HG03095 (cell line): Measurements from ENCODE around the gene PPP1R3E.

Experiments
- ATAC-seq: cut with Tn5 transposase; IDR thresholded peaks from one replicate; pipeline ENCODE4 v1.9.1; 2021; ENCODE audit warnings: moderate library complexity; ENCODE audit not compliant: unreplicated experiment

PPP1R3E gene

DNA sequence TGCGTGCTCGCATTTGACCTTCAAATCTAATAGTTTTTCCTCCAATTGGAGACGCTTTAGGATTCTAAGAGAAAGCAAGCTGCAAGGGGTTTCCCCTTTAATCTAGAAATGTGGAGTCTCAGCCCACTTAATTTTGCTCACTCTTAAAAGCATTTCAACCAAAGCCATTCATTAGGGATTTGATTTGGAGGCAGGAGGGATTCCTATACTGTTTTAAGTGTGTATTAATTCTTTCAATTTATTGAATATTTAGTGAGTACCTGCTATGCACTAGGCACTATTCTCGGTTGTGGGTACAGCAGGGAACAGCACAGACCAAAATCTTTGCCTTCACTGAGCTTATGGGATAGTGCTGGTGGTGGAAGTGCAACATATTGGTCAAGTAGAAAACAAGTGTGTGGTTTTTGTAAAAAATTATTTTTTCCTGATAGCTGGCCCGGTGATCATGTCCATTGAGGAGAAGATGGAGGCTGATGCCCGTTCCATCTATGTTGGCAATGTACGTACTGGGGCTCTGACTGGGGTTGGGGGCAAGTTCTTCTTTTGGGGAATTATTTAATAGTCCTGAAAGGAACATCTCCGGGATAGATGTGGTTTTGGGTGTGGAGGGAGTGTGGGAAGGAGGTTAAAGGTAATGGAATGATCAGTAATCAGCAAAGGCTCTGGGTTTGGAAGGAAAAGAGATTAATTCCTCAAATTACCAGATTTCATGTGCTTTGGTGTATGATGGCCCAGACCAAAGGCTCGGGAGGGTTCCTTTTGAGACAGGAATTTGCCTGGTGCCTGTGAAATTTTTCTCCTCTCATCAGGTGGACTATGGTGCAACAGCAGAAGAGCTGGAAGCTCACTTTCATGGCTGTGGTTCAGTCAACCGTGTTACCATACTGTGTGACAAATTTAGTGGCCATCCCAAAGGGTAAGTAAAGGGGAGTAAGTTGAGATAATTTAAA, 20.2 kb upstream of the PPP1R3E start:
- no peak for ATAC-seq

DNA sequence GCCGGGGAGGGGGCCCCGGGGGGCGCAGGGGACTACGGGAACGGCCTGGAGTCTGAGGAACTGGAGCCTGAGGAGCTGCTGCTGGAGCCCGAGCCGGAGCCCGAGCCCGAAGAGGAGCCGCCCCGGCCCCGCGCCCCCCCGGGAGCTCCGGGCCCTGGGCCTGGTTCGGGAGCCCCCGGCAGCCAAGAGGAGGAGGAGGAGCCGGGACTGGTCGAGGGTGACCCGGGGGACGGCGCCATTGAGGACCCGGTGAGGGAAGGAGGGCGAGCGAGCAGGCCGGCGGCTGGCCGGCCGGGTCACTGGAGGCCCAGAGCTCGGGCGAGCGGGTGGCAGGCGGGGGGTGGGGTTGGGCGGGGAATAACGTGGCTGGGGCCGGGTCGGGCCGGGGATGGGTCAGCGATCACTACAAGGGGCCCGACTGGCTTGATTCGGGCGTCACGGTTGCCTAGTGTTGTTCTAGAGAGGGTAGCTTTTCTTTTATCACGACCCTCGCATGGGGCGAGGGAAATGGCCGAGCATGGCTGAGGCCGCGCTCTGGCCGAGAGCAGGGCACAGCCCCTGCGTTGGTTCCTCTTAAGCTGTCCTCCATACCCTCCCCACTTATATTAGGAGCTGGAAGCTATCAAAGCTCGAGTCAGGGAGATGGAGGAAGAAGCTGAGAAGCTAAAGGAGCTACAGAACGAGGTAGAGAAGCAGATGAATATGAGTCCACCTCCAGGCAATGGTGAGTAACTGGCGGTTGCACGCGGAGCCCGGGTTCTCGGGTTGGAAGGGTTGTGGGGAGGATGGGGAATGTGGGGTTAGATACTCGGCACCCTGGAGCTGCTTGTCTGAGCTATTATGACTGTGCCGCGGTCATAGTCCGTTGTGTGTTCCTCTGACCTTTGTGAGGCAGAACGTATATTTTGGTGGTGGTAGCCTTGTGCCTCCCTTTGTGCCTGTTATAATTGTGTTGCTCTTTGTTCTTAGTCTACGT, 19.2 kb upstream of the PPP1R3E start:
- peak; percentile 2 for ATAC-seq

DNA sequence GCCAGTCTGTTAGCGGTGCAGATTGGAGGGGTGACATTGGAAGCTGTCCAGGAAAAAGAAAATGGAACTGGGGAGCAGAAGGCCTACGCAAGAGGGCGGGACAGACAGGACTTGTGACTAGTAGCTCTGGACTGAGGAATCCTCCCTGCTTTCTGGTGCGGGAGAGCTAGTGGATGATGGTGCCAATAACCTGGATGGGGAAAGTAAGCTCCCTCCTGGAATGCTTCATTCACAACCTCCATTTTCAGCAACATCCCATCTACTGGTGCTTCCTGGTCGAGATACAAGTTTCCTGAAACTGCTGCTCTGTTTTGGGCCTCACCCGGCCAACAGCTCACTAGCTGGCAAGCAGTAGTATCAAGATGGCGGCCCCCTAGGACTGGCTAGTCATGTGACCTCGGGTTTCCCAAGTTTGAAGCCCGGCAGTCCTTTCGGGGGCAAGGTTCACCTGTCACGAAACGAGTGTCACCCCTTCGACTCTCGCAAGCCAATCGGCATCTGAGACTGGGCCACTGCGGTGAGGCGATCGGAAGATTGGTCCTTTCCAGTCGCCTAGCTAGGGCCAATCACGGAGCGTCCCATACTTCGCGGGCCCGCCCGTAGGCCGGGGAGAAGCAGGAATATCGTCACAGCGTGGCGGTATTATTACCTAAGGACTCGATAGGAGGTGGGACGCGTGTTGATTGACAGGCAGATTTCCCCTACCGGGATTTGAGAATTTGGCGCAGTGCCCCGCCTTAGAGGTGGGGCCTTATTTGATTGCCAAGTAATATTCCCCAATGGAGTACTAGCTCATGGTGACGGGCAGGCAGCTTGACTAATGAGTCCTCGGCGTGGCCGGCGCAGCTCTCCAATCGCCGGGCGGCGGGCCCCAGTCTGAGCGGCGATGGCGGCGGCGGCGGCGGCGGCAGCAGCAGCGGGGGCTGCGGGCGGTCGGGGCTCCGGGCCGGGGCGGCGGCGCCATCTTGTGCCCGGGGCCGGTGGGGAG, 18.2 kb upstream of the PPP1R3E start, which contains the start of gene PABPN1:
PABPN1 (plus strand) TSS at position 874 of the 988 bp plus-strand sequence; CDS start at position 887, 13 bp downstream.
- peak; percentile 89 for ATAC-seq

DNA sequence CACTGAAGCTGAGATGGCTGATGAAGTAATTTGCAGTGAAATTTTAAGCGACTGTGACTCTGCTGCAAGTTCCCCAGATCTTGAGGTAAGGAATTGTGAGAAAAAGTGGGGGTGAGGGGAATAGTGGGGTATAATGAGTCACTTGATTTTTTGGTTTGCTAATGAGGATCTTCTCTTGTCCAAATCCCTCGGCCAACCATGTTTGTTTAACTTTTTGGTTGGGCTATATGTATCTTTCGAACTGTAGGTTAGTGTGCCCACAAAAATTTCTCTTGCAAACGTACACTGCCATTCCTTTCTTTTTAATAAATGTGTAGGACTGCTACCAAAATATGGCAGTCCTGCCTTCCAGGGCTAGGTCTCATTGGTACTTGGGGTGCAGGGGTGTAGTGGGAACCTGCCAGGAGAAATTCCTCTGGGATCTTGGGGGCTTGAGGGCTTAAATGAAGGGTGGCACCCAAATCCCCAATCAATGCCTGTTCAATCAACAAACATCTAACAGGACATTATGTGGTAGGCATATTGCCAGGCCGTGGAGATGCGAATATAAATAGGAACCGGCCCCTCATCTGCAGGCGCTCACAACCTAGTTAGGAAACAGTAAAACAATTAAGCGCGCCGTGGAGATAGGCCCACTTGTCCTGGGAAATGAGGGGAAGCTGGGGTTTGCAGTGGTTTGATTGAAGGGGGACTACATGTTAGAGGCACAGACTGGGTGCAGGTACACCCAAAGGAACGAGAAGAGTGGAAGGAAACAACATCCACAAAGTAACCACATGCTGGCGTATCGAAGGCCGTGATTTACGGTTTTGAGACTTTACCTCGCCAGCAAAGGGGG, 17.3 kb upstream of the PPP1R3E start:
- no peak for ATAC-seq

DNA sequence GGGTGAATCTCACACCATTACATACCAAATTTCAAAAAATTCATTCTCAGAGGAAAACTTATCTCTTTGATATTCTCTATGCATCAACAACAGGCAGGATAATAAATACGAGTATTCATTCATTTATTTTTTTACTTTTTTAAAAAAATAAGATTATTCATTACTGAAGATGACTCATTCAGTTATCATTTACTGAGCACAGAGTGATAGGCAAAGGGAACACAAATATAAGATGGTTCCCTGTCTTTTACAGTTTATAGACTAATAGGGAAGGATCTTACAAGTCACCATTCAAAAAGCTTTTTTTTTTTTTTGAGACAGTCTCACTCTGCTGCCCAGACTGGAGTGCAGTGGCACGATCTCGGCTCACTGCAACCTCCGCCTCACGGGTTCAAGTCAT, 13.6 kb upstream of the PPP1R3E start:
- no peak for ATAC-seq

DNA sequence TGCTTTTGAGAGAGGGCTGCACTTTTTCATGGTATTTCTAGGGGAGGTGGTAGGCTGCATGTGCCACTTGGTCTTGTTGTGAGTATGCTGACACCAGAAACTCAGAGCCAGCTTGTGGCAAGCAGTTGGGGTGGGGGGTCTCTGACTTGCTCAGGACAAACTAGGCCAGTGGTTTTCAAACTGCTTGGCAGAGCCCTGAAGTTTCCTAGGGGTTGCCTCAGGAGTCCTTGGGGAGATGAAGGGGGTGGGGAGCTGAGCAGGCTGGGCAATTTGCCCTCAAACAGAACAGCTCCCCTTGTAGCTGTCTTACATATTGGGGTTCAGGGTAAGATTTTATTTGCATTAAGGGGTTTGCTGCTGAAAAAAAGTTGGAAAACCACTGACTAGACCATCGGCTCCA, 7.9 kb upstream of the PPP1R3E start:
- ATAC-seq, result no peak

DNA sequence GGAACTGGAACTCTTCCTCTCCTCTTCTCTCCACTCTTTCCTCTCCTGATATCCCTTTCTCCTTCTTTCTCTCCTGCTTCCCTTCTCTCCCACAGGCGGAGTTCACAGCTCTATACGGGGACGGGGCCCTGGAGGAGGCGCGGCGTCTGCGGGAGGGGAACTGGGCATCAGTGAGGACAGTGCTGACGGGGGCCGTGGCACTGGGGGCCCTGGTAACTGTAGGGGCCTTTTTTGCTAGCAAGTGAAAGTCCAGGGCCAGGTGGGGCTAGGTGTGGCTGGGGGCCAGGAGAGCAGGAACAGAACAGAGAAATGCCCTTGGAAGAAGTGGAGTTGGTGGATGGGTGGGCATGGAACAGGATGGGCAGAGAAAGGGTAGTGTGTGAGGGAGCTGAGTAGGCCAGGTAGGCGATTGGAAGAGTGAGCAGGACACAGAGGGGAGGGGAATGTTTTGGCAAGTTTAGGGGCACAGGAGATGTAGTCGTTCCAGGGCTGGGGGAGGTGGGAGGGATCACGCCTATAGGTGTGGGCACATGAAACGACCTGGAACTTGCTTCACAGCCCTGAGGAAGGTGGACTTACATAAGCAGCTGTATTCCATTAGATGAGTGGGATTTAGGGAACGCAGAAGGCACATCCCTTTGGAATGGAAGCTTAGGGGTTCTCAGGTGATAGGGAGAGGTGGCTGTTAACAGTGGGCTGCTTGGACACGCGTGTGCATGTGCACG, 6.2 kb upstream of the PPP1R3E start:
- no peak for ATAC-seq

DNA sequence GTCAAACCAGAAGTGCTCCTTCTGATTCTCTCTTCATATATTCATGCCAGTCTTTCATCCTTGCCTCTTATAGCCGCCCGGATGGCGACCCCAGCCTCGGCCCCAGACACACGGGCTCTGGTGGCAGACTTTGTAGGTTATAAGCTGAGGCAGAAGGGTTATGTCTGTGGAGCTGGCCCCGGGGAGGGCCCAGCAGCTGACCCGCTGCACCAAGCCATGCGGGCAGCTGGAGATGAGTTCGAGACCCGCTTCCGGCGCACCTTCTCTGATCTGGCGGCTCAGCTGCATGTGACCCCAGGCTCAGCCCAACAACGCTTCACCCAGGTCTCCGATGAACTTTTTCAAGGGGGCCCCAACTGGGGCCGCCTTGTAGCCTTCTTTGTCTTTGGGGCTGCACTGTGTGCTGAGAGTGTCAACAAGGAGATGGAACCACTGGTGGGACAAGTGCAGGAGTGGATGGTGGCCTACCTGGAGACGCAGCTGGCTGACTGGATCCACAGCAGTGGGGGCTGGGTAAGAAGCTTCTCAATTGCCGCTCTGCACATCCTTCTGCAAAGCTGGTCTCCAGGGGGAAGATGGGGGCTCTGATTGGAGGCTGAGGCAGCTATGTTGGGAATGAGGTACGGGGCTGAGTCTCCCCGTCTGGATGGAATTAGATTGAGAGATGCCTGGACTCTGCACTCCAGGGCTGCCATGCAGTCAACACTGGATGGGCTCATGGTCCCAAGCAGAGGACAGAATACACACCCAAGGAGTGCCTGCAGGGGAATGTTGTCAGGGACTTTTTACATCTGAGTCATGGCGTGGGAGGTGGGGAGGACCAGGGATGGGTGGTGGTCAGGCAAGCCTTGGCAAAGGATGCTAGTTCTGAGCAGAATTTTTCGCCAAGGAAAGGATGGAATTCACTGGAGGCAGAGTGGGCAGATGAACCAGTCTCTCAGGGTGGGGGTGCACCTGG, 5.3 kb upstream of the PPP1R3E start:
- ATAC-seq, result no peak

DNA sequence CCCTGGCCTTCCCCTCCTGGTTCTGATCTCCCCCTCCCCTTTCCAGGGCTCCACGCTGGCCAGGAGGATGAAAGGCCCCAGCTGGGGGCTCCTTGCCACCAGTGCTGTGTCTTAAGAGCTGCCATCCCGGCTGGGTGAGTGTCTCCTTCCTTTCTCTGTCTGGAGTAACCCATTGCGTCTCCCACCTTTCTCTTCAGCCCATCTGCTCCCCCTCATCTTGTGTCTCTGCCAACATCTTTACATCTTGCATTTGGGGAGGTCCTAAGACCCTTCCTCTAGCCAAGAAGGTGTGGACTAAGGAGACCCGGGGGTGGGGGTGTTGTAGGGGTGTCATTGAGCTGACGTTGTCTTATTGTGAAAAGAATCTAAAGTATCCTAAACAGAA, 4.5 kb upstream of the PPP1R3E start:
- no peak for ATAC-seq

DNA sequence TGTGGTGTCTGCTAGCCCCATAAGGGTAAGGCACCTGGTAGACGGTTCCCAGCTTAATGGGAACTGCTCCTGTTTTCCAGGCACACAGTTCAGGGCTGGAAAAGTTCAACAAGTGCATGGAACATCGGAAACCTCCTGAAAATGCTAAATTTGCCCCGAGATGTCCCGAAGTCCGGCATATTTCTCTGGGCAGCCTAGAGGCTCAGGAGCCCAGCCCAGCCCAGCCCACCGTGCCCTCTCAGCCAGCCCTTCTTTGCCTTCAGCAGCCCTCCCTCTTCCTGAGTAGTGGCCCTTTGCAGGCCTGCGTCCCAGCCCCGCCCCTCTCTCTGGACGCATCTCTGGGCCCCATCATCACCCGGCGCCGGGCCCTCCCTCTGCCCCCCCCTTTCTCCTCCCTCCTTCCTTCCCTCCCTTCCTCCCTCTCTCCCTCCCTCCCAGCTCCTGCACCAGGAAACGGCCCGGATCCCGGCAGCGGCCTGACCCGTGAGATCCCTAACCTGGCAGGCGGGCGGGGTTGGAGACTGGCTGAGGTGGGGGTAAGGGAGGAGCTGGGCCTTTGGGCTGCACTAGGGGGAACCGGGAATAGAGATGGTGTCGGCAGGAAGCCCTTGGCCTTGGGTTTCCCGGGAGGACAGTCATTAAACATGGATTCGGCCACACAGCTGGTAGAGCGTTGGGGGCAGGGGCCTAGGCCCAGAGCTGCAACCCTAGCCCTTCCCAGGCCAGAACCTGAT, 3.9 kb upstream of the PPP1R3E start, which contains the start of gene BCL2L2:
BCL2L2 (plus strand) TSS at position 422 of the 734 bp plus-strand sequence. CDS start 935 bp downstream, outside the sequence.
- peak; percentile 27 for ATAC-seq

DNA sequence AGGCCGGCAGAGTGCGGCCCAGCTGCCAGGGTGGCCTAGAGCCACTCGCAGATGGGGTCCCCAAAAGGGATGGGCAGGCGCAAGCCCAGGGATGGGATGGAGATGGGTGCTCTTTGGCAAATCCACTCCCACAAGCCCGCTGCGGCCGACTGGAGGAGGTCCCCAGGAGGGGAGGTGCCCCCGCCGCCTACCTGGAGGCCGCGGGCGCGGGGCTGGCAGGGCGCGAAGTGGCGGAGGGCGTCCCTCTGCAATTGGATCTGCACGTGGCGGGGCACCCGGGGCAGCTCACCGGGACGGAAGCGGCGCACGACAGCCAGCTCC, 730 bp downstream of the PPP1R3E start:
- peak; percentile 4 for ATAC-seq

DNA sequence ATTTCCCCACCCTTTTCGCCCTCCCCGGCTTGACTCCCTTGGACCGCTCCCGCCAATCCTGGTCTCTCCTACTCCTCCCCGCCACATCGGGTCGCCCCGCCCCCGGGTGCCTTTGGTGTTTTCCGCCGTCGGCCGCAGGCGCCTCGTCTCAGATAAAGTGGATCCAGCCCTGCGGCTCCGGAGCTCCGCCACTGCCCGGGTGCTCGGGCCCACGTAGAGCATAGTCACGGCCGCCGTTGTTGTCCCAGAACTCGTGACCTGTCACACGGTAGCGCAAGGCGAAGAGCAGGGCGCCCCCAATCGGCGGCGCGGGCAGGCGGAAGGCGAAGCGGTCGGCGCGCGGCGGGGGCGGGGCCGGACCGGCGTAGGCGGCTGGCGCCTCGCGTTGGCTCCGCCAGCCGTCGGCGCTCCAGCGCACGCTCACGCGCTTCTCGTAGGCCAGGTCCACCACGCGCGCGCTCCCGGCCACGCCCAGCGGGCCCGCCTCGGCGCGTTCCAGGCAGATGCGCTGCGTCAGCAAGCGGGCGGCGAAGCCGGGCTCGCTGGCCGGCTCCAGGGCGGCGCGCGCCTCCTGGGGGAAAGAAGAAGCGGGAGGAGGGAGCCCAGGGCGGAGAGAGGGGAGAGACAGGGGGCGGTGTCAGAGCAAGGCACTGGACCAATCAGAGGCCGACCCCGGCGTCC, 1.2 kb downstream of the PPP1R3E start:
- ATAC-seq, result peak; percentile 72

DNA sequence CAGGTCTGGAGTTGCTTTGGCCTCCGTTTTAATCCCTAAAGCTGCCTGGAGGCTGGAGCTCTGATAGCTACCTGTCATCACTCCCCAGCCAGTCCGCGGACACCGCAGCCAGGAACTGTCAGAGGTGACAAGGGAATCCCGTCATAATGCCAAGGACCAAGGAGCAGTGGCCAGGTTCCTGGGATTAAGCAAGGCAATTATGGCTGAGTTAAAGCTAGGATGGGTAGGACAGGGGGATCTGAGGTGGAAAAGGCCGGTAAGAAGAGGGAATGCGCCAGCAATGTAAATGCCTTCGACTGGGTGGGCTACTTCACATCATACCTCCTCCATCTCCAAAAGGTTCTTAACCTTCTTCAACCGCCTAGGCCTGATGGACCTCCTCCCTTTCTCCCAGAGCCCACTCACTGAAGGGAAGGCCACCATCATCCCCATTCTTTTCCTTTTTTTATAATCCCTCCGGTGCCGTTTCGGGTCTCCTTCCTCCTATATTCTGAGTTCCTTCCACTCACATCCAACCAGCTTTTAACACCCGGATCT, 1.9 kb downstream of the PPP1R3E start:
- no peak for ATAC-seq

DNA sequence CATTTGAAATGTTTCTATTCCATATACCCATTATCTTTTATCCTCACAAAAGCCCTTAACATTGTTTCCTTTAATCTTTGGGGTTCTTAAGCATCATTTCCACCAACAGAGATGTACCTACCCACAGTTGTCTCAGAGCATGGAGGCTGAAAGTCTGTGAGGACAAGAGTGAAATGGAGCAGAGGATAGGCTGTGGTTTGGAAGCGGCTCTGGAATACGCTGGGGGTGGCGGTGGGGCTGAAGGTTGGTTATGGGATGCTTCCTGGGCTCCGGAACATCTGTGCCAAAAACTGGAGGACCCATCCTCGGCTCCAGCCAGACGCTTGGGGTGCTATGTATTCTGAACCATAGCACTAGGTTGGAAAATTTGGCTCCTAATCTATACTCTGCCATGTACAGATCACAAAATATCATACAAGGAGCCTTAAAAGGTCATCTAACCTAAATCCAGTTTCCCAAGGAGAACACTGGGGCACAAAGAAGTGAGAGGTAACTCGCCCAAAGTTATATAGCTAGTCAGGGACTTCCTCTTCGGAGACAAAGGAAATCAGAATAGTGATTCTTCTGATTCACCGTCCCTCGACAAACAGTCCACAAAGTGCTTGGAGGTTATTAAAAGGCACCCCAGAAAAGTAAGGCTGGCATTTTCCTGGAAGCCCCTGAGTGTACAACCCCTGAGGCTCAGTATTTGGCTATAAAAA, 2.5 kb downstream of the PPP1R3E start:
- ATAC-seq, result no peak

DNA sequence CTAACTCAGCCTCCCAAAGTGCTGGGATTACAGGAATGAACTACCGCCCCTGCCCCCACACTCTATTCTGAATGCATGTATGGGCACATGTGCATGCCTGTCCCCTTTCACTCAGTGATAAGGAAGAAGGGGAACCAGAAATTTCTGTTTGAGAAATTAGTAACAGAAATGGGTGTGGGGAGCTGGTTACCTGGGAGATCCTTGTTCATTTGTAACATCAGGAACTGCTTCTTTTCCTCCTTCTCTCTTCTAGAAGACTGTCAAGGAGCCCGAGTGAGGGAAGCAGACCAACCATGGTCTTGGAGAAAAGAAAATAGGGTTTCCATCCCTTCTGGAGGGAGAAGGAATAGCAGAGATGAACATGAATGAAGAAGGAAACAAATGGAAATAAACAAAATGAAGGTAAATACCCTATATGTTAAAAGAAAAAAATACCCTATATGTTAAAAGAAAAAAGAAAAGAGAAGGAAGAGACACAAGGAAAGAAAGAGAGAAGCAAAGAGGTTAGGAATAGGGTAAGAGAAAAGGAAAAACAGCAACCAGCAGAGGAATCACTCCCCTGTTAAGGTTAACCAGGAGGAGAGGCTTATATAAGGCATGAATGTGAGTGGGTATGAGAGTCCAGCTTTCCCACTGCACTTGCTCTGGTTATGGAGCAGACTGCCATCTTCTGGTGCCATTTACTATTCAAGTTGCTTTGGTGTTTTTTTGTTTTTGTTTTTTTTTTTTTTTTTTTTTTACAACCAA, 3.3 kb downstream of the PPP1R3E start:
- no peak for ATAC-seq
